ENCODE data around the gene XYLB.
"Not testable (repeated sequence)": the region's sequence is repeated elsewhere in the genome, so short reads cannot be mapped to it uniquely, and the experiment has no call there.

Gene XYLB

GRCh38 chr3:38443205-38443604 lies 96.6 kb downstream of the XYLB start:
- H3K9me3 ChIP-seq (ENCODE audit: control insufficient read depth in 2 of 2, low read length in 2 of 2); H3K27ac ChIP-seq (ENCODE audit: low read length); H3K9ac ChIP-seq (ENCODE audit: low read length in 2 of 2); H3K4me1 ChIP-seq (ENCODE audit: control insufficient read depth, insufficient read depth, low read length); H3K27me3 ChIP-seq (ENCODE audit: control insufficient read depth in 1 of 2, insufficient read depth in 2 of 2, low read length in 2 of 2); H3K36me3 ChIP-seq (ENCODE audit: control insufficient read depth in 2 of 2, insufficient read depth in 2 of 2, low read length in 2 of 2); H3K4me3 ChIP-seq (ENCODE audit: low read length in 2 of 2): not testable (repeated sequence)

DNA sequence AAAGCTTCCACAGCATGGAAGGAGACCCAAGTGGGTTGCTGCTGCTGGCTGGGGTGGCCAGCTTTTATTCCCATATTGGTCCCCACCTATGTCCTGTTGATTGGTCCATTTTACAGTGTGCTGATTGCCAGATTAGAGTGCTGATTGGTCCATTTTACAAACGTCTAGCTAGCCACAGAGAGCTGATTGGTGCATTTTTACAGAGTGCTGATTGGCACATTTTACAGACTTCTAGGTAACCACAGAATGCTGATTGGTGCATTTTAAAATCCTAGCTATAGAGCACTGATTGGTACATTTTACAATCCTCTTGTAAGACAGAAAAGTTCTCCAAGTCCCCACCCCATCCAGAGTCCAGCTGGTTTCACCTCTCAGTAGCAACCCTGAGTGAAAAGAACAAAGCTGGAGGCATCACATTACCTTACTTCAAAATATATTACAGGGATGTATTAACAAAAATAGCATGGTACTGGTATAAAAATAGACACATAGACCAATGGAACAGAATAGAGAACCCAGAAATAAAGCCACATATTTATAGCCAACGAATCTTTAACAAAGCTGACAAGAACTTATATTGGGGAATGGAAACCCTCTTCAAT lies 99.6 kb downstream of the XYLB start:
- Histone ChIP-seq H3K4me1 (ENCODE audit: control insufficient read depth, insufficient read depth, low read length) (no peaks in the 10 kb centered on the region), H3K9me3 (ENCODE audit: control insufficient read depth in 2 of 2, low read length in 2 of 2) (no peaks in the 10 kb centered on the region), H3K9ac (ENCODE audit: low read length in 2 of 2) (no peak overlapping the region), H3K27ac (ENCODE audit: low read length) (no peak overlapping the region), H3K4me3 (ENCODE audit: low read length in 2 of 2) (no peak overlapping the region), H3K36me3 (ENCODE audit: control insufficient read depth in 2 of 2, insufficient read depth in 2 of 2, low read length in 2 of 2) (no peaks in the 10 kb centered on the region), H3K27me3 (ENCODE audit: control insufficient read depth in 1 of 2, insufficient read depth in 2 of 2, low read length in 2 of 2) (no peaks in the 10 kb centered on the region)

- no peak overlapping the region for H3K27ac ChIP-seq (ENCODE audit: low read length)
- H3K9me3 ChIP-seq (ENCODE audit: control insufficient read depth in 2 of 2, low read length in 2 of 2): no peaks in the 10 kb centered on the region
- no peaks in the 10 kb centered on the region for H3K27me3 ChIP-seq (ENCODE audit: control insufficient read depth in 1 of 2, insufficient read depth in 2 of 2, low read length in 2 of 2)
- no peak overlapping the region for H3K4me3 ChIP-seq (ENCODE audit: low read length in 2 of 2)
- no peak overlapping the region for H3K9ac ChIP-seq (ENCODE audit: low read length in 2 of 2)
- H3K4me1 ChIP-seq (ENCODE audit: control insufficient read depth, insufficient read depth, low read length): no peaks in the 10 kb centered on the region
- H3K36me3 ChIP-seq (ENCODE audit: control insufficient read depth in 2 of 2, insufficient read depth in 2 of 2, low read length in 2 of 2): no peaks in the 10 kb centered on the region
These were observed 100.2 kb downstream of the XYLB start for GRCh38 chr3:38446812-38447211.

- Histone ChIP-seq H3K9ac (ENCODE audit: low read length in 2 of 2) (no peak overlapping the region), H3K4me3 (ENCODE audit: low read length in 2 of 2) (no peak overlapping the region), H3K4me1 (ENCODE audit: control insufficient read depth, insufficient read depth, low read length) (peaks cover 17% of the 10 kb centered on the region), H3K27me3 (ENCODE audit: control insufficient read depth in 1 of 2, insufficient read depth in 2 of 2, low read length in 2 of 2) (no peaks in the 10 kb centered on the region), H3K9me3 (ENCODE audit: control insufficient read depth in 2 of 2, low read length in 2 of 2) (no peaks in the 10 kb centered on the region), H3K27ac (ENCODE audit: low read length) (no peak overlapping the region), H3K36me3 (ENCODE audit: control insufficient read depth in 2 of 2, insufficient read depth in 2 of 2, low read length in 2 of 2) (no peaks in the 10 kb centered on the region)
These were observed 104.3 kb downstream of the XYLB start for GRCh38 chr3:38450853-38451252.

GRCh38 chr3:38453075-38453912 lies 106.7 kb downstream of the XYLB start, which contains the start of gene ACVR2B:
TSS of gene ACVR2B (plus strand) at chr3:38453890. CDS start at chr3:38454323, 433 bp downstream.
- H3K9me3 ChIP-seq (ENCODE audit: control insufficient read depth in 2 of 2, low read length in 2 of 2): no peaks in the 10 kb centered on the region
- H3K27ac ChIP-seq (ENCODE audit: low read length): peak within 1 kb of the TSS; percentile 70
- H3K4me1 ChIP-seq (ENCODE audit: control insufficient read depth, insufficient read depth, low read length): peaks cover 24% of the 10 kb centered on the region
- H3K9ac ChIP-seq (ENCODE audit: low read length in 2 of 2): peak within 1 kb of the TSS; percentile 69 to 79
- no peaks in the 10 kb centered on the region for H3K27me3 ChIP-seq (ENCODE audit: control insufficient read depth in 1 of 2, insufficient read depth in 2 of 2, low read length in 2 of 2)
- no peaks in the 10 kb centered on the region for H3K36me3 ChIP-seq (ENCODE audit: control insufficient read depth in 2 of 2, insufficient read depth in 2 of 2, low read length in 2 of 2)
- peak within 1 kb of the TSS; percentile 85 to 87 for H3K4me3 ChIP-seq (ENCODE audit: low read length in 2 of 2)

- H3K27ac ChIP-seq (ENCODE audit: low read length): no peak overlapping the region
- H3K27me3 ChIP-seq (ENCODE audit: control insufficient read depth in 1 of 2, insufficient read depth in 2 of 2, low read length in 2 of 2): no peaks in the 10 kb centered on the region
- peak overlapping the region in 1 of 2 donors; percentile 85 for H3K4me3 ChIP-seq (ENCODE audit: low read length in 2 of 2)
- H3K9ac ChIP-seq (ENCODE audit: low read length in 2 of 2): peak overlapping the region; percentile 69 to 79
- no peaks in the 10 kb centered on the region for H3K9me3 ChIP-seq (ENCODE audit: control insufficient read depth in 2 of 2, low read length in 2 of 2)
- no peaks in the 10 kb centered on the region for H3K36me3 ChIP-seq (ENCODE audit: control insufficient read depth in 2 of 2, insufficient read depth in 2 of 2, low read length in 2 of 2)
- peaks cover 28% of the 10 kb centered on the region for H3K4me1 ChIP-seq (ENCODE audit: control insufficient read depth, insufficient read depth, low read length)
These were observed 107.3 kb downstream of the XYLB start for GRCh38 chr3:38453913-38454177.

- H3K9ac ChIP-seq (ENCODE audit: low read length in 2 of 2): peak overlapping the region; percentile 69 to 79
- H3K4me1 ChIP-seq (ENCODE audit: control insufficient read depth, insufficient read depth, low read length): peaks cover 33% of the 10 kb centered on the region
- no peaks in the 10 kb centered on the region for H3K27me3 ChIP-seq (ENCODE audit: control insufficient read depth in 1 of 2, insufficient read depth in 2 of 2, low read length in 2 of 2)
- H3K9me3 ChIP-seq (ENCODE audit: control insufficient read depth in 2 of 2, low read length in 2 of 2): no peaks in the 10 kb centered on the region
- peak overlapping the region; percentile 70 for H3K27ac ChIP-seq (ENCODE audit: low read length)
- no peaks in the 10 kb centered on the region for H3K36me3 ChIP-seq (ENCODE audit: control insufficient read depth in 2 of 2, insufficient read depth in 2 of 2, low read length in 2 of 2)
- H3K4me3 ChIP-seq (ENCODE audit: low read length in 2 of 2): peak overlapping the region; percentile 85 to 87
These were observed 107.7 kb downstream of the XYLB start for GRCh38 chr3:38454178-38454883.

GRCh38 chr3:38454884-38455638 lies 108.5 kb downstream of the XYLB start:
- Histone ChIP-seq H3K27ac (ENCODE audit: low read length) (peak overlapping the region; percentile 70), H3K4me3 (ENCODE audit: low read length in 2 of 2) (peak overlapping the region; percentile 85 to 87)

GRCh38 chr3:38455639-38456430 lies 109.2 kb downstream of the XYLB start:
- Histone ChIP-seq H3K36me3 (ENCODE audit: control insufficient read depth in 2 of 2, insufficient read depth in 2 of 2, low read length in 2 of 2) (no peaks in the 10 kb centered on the region), H3K27me3 (ENCODE audit: control insufficient read depth in 1 of 2, insufficient read depth in 2 of 2, low read length in 2 of 2) (no peaks in the 10 kb centered on the region), H3K9me3 (ENCODE audit: control insufficient read depth in 2 of 2, low read length in 2 of 2) (no peaks in the 10 kb centered on the region), H3K4me1 (ENCODE audit: control insufficient read depth, insufficient read depth, low read length) (peaks cover 48% of the 10 kb centered on the region), H3K27ac (ENCODE audit: low read length) (peak overlapping the region; percentile 70), H3K4me3 (ENCODE audit: low read length in 2 of 2) (peak overlapping the region; percentile 85 to 87), H3K9ac (ENCODE audit: low read length in 2 of 2) (peak overlapping the region; percentile 78 to 79)

More at GRCh38 chr3:38454884-38455638, 108.5 kb downstream of the XYLB start:
- Histone ChIP-seq H3K4me1 (ENCODE audit: control insufficient read depth, insufficient read depth, low read length) (peaks cover 40% of the 10 kb centered on the region), H3K27me3 (ENCODE audit: control insufficient read depth in 1 of 2, insufficient read depth in 2 of 2, low read length in 2 of 2) (no peaks in the 10 kb centered on the region), H3K36me3 (ENCODE audit: control insufficient read depth in 2 of 2, insufficient read depth in 2 of 2, low read length in 2 of 2) (no peaks in the 10 kb centered on the region), H3K9me3 (ENCODE audit: control insufficient read depth in 2 of 2, low read length in 2 of 2) (no peaks in the 10 kb centered on the region), H3K9ac (ENCODE audit: low read length in 2 of 2) (peak overlapping the region; percentile 78 to 79)
